Type B pancreatic cell (in vitro differentiated cells): Measurements from ENCODE around the gene TPRN. TPM values are rescaled to one million over a fixed set of nuclear protein-coding genes. Genes with fewer than 3 reads are reported as not detected.
"Not testable (repeated sequence)": the region's sequence is repeated elsewhere in the genome, so short reads cannot be mapped to it uniquely, and the experiment has no call there.

Source experiments
- DNase-seq: peaks from one replicate; pipeline ENCODE4 v3.0.0; 2021; ENCODE audit warnings: mixed read lengths; ENCODE audit not compliant: unreplicated experiment; ENCODE audit errors: extremely low spot score
- H3K27ac Mint-ChIP-seq: 2 replicates; pipeline ENCODE4 v1.8.0; 2021; ENCODE audit warnings: mild to moderate bottlenecking, mixed read lengths
- H3K27me3 Mint-ChIP-seq: 2 replicates; pipeline ENCODE4 v1.8.0; 2021; ENCODE audit warnings: mixed read lengths
- H3K36me3 Mint-ChIP-seq: 2 replicates; pipeline ENCODE4 v1.8.0; 2021; ENCODE audit warnings: mixed read lengths
- H3K4me1 Mint-ChIP-seq: one replicate; pipeline ENCODE4 v1.8.0; 2021; ENCODE audit warnings: mixed read lengths; ENCODE audit not compliant: unreplicated experiment
- H3K4me3 Mint-ChIP-seq: 2 replicates; pipeline ENCODE4 v1.8.0; 2021; ENCODE audit warnings: mild to moderate bottlenecking, mixed read lengths
- H3K9me3 Mint-ChIP-seq: 2 replicates; pipeline ENCODE4 v1.8.0; 2021; ENCODE audit warnings: mixed read lengths
- CTCF ChIP-seq: fragments of 200-600 bp; sonication (generic); conservative IDR thresholded peaks from 2 replicates; pipeline ENCODE4 v1.5.0; 2021; ENCODE audit warnings: antibody characterized with exemption, mild to moderate bottlenecking
- total RNA-seq: library from RNA; stranded (reverse); gene quantifications from 2 replicates; pipeline ENCODE4 v1.2.1, GENCODE V29; 2021; ENCODE audit warnings: low replicate concordance

The TPRN gene
- total RNA-seq, 1 donor from 2014 or later = 24.1 TPM

GRCh38 chr9:137240841-137241489, 40.4 kb upstream of the TPRN start, which contains the start of gene TUBB4B:
TUBB4B (plus strand) TSS chr9:137241287; CDS start chr9:137241361, 74 bp downstream.
- Mint-ChIP-seq H3K9me3 (no peaks in the 10 kb centered on the region), H3K4me3 (peak within 1 kb of the TSS; percentile 98), H3K27ac (peak within 1 kb of the TSS; percentile 99), H3K4me1 (peaks cover 26% of the 10 kb centered on the region), H3K27me3 (peaks cover 4% of the 10 kb centered on the region), H3K36me3 (peaks cover 17% of the 10 kb centered on the region)
- peak; percentile 99 for DNase-seq
- peak; percentile 2 for TF ChIP-seq CTCF

GRCh38 chr9:137240318-137240840, 39.8 kb upstream of the TPRN start:
- Mint-ChIP-seq H3K27ac (peak overlapping the region; percentile 78), H3K36me3 (peaks cover 17% of the 10 kb centered on the region), H3K9me3 (no peaks in the 10 kb centered on the region), H3K27me3 (peaks cover 4% of the 10 kb centered on the region), H3K4me3 (peak overlapping the region; percentile 84), H3K4me1 (peaks cover 26% of the 10 kb centered on the region)
- peak; percentile 25 for TF ChIP-seq CTCF
- DNase-seq = no peak

- not testable (repeated sequence) for H3K27me3 Mint-ChIP-seq, DNase-seq, H3K9me3 Mint-ChIP-seq
- Mint-ChIP-seq H3K4me3 (peak overlapping the region; percentile 84), H3K27ac (peak overlapping the region; percentile 78), H3K36me3 (peaks cover 17% of the 10 kb centered on the region), H3K4me1 (peaks cover 26% of the 10 kb centered on the region)
Measured at GRCh38 chr9:137239541-137240200, 39.1 kb upstream of the TPRN start.

DNA sequence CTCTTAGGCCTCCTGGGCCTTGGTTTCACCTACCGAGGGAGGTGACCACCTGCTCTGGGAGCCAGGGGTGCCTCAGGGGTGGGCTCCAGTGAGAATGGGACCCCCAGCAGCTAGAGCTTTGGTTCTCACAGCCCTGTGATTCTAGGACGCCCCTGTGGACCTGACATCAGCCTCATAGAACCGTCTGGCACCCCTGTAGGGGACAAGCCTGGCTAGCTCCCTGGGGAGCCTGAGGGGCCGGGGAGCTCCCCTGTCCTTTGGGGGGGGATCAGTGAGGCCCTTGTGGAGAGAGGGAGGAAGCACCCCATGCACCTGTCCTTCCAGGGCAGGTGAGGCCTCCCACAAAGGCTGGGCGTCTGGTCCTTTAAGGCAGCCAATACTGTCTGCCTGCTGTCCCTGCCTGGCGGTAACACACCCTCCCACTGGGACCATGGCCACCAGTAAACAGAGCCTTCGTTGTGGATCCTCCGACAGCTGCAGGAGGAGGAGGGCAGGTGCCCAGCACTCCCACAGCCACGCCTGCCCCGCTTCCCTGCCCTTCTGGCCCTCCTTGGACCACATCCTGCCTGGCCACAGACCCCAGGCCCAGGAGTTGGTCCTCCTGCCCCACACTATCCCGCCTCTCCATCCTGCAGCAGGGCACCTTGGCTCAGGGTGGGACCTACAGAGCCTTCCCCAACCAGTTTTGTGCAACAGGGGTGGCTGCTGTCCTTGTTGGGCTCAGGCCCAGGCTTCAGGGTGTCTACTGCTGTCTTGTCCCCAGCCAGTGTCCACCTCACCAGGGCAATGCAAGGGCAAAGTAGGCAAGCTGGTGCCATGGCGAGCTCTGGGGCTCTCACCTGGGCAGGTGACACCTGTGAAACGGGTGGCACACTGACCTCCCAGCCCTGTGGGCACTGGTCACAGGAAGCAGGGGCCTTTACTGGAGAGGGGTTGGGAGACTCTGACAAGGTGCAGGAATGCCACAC, 37.5 kb upstream of the TPRN start:
- Mint-ChIP-seq H3K4me1 (peaks cover 17% of the 10 kb centered on the region), H3K4me3 (no peak overlapping the region)
- DNase-seq = no peak

DNA sequence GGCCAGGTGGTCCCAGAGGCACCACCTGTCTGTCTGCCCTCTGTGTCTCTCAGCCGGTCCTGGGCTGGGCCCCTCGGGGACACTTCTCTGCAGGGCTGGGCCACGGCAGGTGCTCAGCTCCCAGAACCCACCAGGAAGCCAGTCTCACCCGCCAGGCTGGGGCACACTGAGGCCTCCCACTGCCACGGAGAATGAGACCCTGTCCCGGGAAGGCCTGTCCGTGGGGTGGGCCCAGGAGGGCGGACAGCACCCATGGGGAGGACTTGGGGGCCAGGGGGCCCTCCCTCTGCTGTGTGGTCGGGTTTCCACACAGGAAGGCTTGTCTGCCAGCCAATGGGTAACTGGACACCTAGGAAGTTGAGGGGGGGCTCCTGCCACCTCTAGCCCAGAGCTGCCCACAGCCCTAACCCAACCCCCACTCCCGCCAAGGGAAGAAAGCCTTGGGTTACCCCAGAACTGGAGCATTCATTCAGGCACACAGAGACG, 36.4 kb upstream of the TPRN start:
- DNase-seq = no peak
- Mint-ChIP-seq H3K4me1 (peaks cover 9% of the 10 kb centered on the region), H3K9me3 (no peaks in the 10 kb centered on the region), H3K36me3 (peaks cover 4% of the 10 kb centered on the region), H3K27me3 (peaks cover 4% of the 10 kb centered on the region), H3K27ac (no peak overlapping the region), H3K4me3 (no peak overlapping the region)
- no peak for TF ChIP-seq CTCF

More for the DNA sequence above, 37.5 kb upstream of the TPRN start:
- Mint-ChIP-seq H3K36me3 (peaks cover 13% of the 10 kb centered on the region), H3K9me3 (no peaks in the 10 kb centered on the region), H3K27ac (peak overlapping the region; percentile 26), H3K27me3 (peaks cover 4% of the 10 kb centered on the region)
- no peak for TF ChIP-seq CTCF
